Gastroesophageal sphincter (tissue), 3 donors: ENCODE data around the gene RASSF5.

Experiments used
- CTCF ChIP-seq, 4 experiments: fragments of 200-600 bp in 2 of 4; fragments of 450-650 bp in 2 of 4; sonication (generic) in 1 of 4; IDR thresholded peaks; one replicate each; pipeline ENCODE4 v1.5.1; 2017 to 2019; ENCODE audit warnings: antibody characterized with exemption in 4 of 4, mild to moderate bottlenecking in 2 of 4, moderate library complexity in 2 of 4
- EP300 ChIP-seq: sonication (generic); formaldehyde crosslinking; IDR thresholded peaks from one replicate; pipeline ENCODE4 v1.6.1; 2017; ENCODE audit warnings: antibody characterized with exemption, mild to moderate bottlenecking
- POLR2A ChIP-seq, 2 donors: fragments of 450-650 bp; IDR thresholded peaks; one replicate each; pipeline ENCODE4 v1.6.1; 2017; ENCODE audit warnings: antibody characterized with exemption in 2 of 2, mild to moderate bottlenecking in 2 of 2, moderate library complexity in 1 of 2

- TF ChIP-seq CTCF (IDR thresholded peaks at IDR 0.05) (no peak), EP300 (no peak), POLR2A (IDR thresholded peaks at IDR 0.05) (no peak)
Observed at GRCh38 chr1:206512851-206513180, 5.5 kb downstream of the RASSF5 start.
